ENCODE data around the gene GPI. TPM values are rescaled to one million over a fixed set of nuclear protein-coding genes. Genes with fewer than 3 reads are reported as not detected.

GPI gene
- total RNA-seq, 1 donor from 2014 or later = 192 TPM

- H3K27me3 Mint-ChIP-seq (ENCODE audit: unreplicated experiment) = no peaks in the 10 kb centered on the region
- no peak for DNase-seq (ENCODE audit: extremely low spot score, unreplicated experiment)
- H3K4me3 Mint-ChIP-seq (ENCODE audit: unreplicated experiment) = no peak overlapping the region
- no peak for TF ChIP-seq CTCF (IDR thresholded peaks at IDR 0.05)
- H3K36me3 Mint-ChIP-seq (ENCODE audit: unreplicated experiment) = peaks cover 17% of the 10 kb centered on the region
- no peak overlapping the region for H3K27ac Mint-ChIP-seq (ENCODE audit: unreplicated experiment)
- no peaks in the 10 kb centered on the region for H3K9me3 Mint-ChIP-seq (ENCODE audit: unreplicated experiment)
- H3K4me1 Mint-ChIP-seq (ENCODE audit: unreplicated experiment) = peaks cover 32% of the 10 kb centered on the region
Observed at GRCh38 chr19:34319785-34320184, 45.2 kb upstream of the GPI start.

DNA sequence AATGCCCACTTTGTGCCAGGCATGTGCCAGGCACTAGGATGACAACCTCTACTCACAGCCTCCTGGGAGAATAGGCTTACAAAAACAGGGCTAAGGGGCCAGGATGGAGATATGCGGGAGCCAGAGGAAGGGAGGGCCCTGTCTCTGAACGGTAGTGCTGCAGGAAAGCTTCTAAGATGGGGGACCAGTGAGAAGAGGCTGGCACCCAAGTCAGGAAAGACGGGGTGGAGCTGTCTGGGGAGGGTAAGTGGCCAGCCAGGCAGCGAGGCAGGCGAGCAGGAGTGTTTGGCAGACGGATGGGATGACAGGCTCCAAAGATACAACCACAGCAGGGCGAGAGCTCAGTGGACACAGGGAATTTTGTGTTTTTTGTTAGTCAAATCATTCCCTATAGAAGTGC, 44.7 kb upstream of the GPI start:
- no peak for DNase-seq (ENCODE audit: extremely low spot score, unreplicated experiment)
- H3K4me1 Mint-ChIP-seq (ENCODE audit: unreplicated experiment) = peaks cover 28% of the 10 kb centered on the region
- no peaks in the 10 kb centered on the region for H3K9me3 Mint-ChIP-seq (ENCODE audit: unreplicated experiment)
- peaks cover 22% of the 10 kb centered on the region for H3K36me3 Mint-ChIP-seq (ENCODE audit: unreplicated experiment)
- no peak for TF ChIP-seq CTCF (IDR thresholded peaks at IDR 0.05)
- no peak overlapping the region for H3K27ac Mint-ChIP-seq (ENCODE audit: unreplicated experiment)
- no peaks in the 10 kb centered on the region for H3K27me3 Mint-ChIP-seq (ENCODE audit: unreplicated experiment)
- no peak overlapping the region for H3K4me3 Mint-ChIP-seq (ENCODE audit: unreplicated experiment)

GRCh38 chr19:34321735-34322134, 43.3 kb upstream of the GPI start:
- no peak overlapping the region for H3K27ac Mint-ChIP-seq (ENCODE audit: unreplicated experiment)
- peaks cover 32% of the 10 kb centered on the region for H3K36me3 Mint-ChIP-seq (ENCODE audit: unreplicated experiment)
- no peak for DNase-seq (ENCODE audit: extremely low spot score, unreplicated experiment)
- H3K9me3 Mint-ChIP-seq (ENCODE audit: unreplicated experiment) = no peaks in the 10 kb centered on the region
- no peak overlapping the region for H3K4me3 Mint-ChIP-seq (ENCODE audit: unreplicated experiment)
- no peaks in the 10 kb centered on the region for H3K27me3 Mint-ChIP-seq (ENCODE audit: unreplicated experiment)
- peaks cover 27% of the 10 kb centered on the region for H3K4me1 Mint-ChIP-seq (ENCODE audit: unreplicated experiment)
- TF ChIP-seq CTCF (IDR thresholded peaks at IDR 0.05) = no peak

DNA sequence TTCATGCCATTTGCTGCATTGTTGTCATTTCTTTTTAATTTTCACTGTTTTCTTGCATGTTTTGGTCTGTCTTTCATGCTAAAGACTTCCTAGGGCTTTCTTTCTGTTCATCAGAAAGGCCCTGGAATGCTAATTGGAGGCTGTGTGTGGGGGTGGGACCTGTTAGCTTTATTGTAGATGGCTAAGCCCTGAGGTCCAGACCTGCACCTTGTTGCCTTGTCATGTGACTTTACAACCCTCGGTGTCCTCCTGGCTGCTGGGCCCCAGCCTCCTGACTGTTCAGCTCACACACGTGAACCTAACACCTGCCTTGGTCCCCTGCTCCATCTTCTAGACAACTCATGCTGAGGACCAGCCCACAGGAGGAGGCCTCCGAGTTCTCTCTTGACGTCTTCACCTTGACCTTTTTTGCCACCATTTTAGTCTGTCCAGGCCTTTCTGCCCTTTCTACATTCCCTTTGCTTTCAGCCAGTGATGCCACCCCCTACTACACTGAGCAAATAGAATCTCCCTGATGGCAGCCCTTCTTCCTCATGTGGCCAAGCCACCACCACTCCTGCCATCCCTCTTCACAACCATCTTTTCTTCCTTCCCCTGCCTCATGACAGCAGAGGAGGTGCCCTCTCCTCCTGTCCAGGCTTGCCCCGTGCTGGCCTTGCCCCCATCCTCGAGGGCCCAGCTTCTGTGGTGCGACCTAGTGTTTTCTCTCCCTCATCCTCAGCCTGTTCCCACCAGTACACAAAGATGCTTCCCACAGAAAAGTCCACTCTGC, 41.4 kb upstream of the GPI start:
- Mint-ChIP-seq H3K9me3 (ENCODE audit: unreplicated experiment) (no peaks in the 10 kb centered on the region), H3K27me3 (ENCODE audit: unreplicated experiment) (no peaks in the 10 kb centered on the region), H3K27ac (ENCODE audit: unreplicated experiment) (no peak overlapping the region), H3K4me1 (ENCODE audit: unreplicated experiment) (peaks cover 16% of the 10 kb centered on the region), H3K4me3 (ENCODE audit: unreplicated experiment) (no peak overlapping the region), H3K36me3 (ENCODE audit: unreplicated experiment) (peaks cover 43% of the 10 kb centered on the region)
- no peak for DNase-seq (ENCODE audit: extremely low spot score, unreplicated experiment)
- no peak for TF ChIP-seq CTCF (IDR thresholded peaks at IDR 0.05)

- Mint-ChIP-seq H3K36me3 (ENCODE audit: unreplicated experiment) (peaks cover 43% of the 10 kb centered on the region), H3K4me1 (ENCODE audit: unreplicated experiment) (peaks cover 12% of the 10 kb centered on the region), H3K27ac (ENCODE audit: unreplicated experiment) (no peak overlapping the region), H3K4me3 (ENCODE audit: unreplicated experiment) (no peak overlapping the region), H3K9me3 (ENCODE audit: unreplicated experiment) (no peaks in the 10 kb centered on the region), H3K27me3 (ENCODE audit: unreplicated experiment) (no peaks in the 10 kb centered on the region)
- no peak for DNase-seq (ENCODE audit: extremely low spot score, unreplicated experiment)
- TF ChIP-seq CTCF (IDR thresholded peaks at IDR 0.05) = no peak
Observed at GRCh38 chr19:34324320-34324719, 40.7 kb upstream of the GPI start.
